GM18909 (cell line): ENCODE data around the gene NEK4.
"Not testable (repeated sequence)": the region's sequence is repeated elsewhere in the genome, so short reads cannot be mapped to it uniquely, and the experiment has no call there.

Source experiments
- ATAC-seq: cut with Tn5 transposase; IDR thresholded peaks from one replicate; pipeline ENCODE4 v1.9.1; 2021; ENCODE audit warnings: mild to moderate bottlenecking; ENCODE audit not compliant: unreplicated experiment, poor library complexity

Gene NEK4

GRCh38 chr3:52779837-52780585 is 9.3 kb upstream of the NEK4 start:
- no peak for ATAC-seq

- ATAC-seq: peak; percentile 67
Observed at GRCh38 chr3:52779011-52779836, 8.5 kb upstream of the NEK4 start.

GRCh38 chr3:52777959-52778805 is 7.4 kb upstream of the NEK4 start:
- no peak for ATAC-seq

- ATAC-seq: no peak
Observed at GRCh38 chr3:52777127-52777958, 6.6 kb upstream of the NEK4 start, which contains the start of gene ITIH1. Gene ITIH1, plus strand, starts transcription at chr3:52777599. Its CDS starts 17 bp downstream, at chr3:52777616.

- not testable (repeated sequence) for ATAC-seq
Observed at GRCh38 chr3:52776486-52776885, 5.7 kb upstream of the NEK4 start.

GRCh38 chr3:52775877-52776276 is 5.1 kb upstream of the NEK4 start:
- ATAC-seq: no peak

GRCh38 chr3:52774901-52775864 is 4.4 kb upstream of the NEK4 start:
- no peak for ATAC-seq

- ATAC-seq: no peak
Observed at GRCh38 chr3:52774066-52774713, 3.5 kb upstream of the NEK4 start.

GRCh38 chr3:52773361-52774065 is 2.8 kb upstream of the NEK4 start:
- ATAC-seq: no peak

- ATAC-seq: no peak
Observed at GRCh38 chr3:52771702-52772101, 962 bp upstream of the NEK4 start.

GRCh38 chr3:52771334-52771681 is 568 bp upstream of the NEK4 start:
- peak; percentile 6 for ATAC-seq

- no peak for ATAC-seq
Observed at GRCh38 chr3:52769786-52770455, 819 bp downstream of the NEK4 start.

- no peak for ATAC-seq
Observed at GRCh38 chr3:52763466-52763865, 7.3 kb downstream of the NEK4 start.

- no peak for ATAC-seq
Observed at GRCh38 chr3:52756141-52756540, 14.6 kb downstream of the NEK4 start.

GRCh38 chr3:52754373-52754772 is 16.4 kb downstream of the NEK4 start:
- no peak for ATAC-seq

GRCh38 chr3:52752045-52752660 is 18.6 kb downstream of the NEK4 start:
- no peak for ATAC-seq

GRCh38 chr3:52743721-52744120 is 27.0 kb downstream of the NEK4 start:
- no peak for ATAC-seq
